Ishikawa (cell line): ENCODE data around the gene PPIB.

ENCODE experiments used
- CEBPB ChIP-seq: IDR thresholded peaks from 2 replicates; pipeline ENCODE4 v1.6.1; 2012
- CREB1 ChIP-seq: IDR thresholded peaks from 2 replicates; pipeline ENCODE4 v1.6.1; 2012; ENCODE audit warnings: low read depth
- EGR1 ChIP-seq: IDR thresholded peaks from 2 replicates; pipeline ENCODE4 v1.6.1; 2012
- EP300 ChIP-seq: IDR thresholded peaks from 2 replicates; pipeline ENCODE4 v1.6.1; 2012; ENCODE audit warnings: borderline replicate concordance
- NFIC ChIP-seq: IDR thresholded peaks from 2 replicates; pipeline ENCODE4 v1.6.1; 2012
- RAD21 ChIP-seq: IDR thresholded peaks from 2 replicates; pipeline ENCODE4 v1.6.1; 2012; ENCODE audit warnings: low read depth
- TAF1 ChIP-seq: IDR thresholded peaks from 2 replicates; pipeline ENCODE4 v1.6.1; 2012; ENCODE audit warnings: low read depth, mild to moderate bottlenecking
- TCF12 ChIP-seq: IDR thresholded peaks from 2 replicates; pipeline ENCODE4 v1.6.1; 2012; ENCODE audit warnings: low read depth
- TEAD4 ChIP-seq: IDR thresholded peaks from 2 replicates; pipeline ENCODE4 v1.6.1; 2012
- YY1 ChIP-seq: IDR thresholded peaks from 2 replicates; pipeline ENCODE4 v1.6.1; 2012; ENCODE audit warnings: low read depth
- TF ChIP-seq, protein P1 (sequence below): IDR thresholded peaks from 2 replicates; pipeline ENCODE4 v1.6.1; 2012; ENCODE audit warnings: low read depth, mild to moderate bottlenecking
- TF ChIP-seq, protein P2 (sequence below): IDR thresholded peaks from 2 replicates; pipeline ENCODE4 v1.6.1; 2012
- TF ChIP-seq, protein P3 (sequence below): IDR thresholded peaks from 2 replicates; pipeline ENCODE4 v1.6.1; 2012

DNA sequence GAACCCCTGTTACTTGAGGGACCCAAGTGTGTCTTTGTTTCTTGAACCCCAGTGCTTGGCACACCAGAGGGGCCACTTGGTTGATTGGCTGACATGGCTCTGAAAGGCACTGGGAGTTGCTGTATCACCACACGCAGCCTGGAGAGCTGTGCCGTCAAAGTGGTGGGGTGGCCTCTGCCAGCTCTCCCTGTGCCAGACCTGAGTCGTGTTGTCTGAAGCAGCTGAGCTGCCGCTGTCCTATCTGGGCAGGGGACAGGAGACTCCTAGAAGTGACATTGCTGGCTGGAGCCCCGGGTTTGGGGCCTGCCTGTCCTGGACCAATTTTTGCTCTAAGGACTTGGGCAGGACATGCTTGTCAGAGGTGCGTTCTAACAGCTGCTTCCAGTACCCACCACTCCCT, 16.8 kb downstream of the PPIB start:
- TF ChIP-seq, protein P1, sequence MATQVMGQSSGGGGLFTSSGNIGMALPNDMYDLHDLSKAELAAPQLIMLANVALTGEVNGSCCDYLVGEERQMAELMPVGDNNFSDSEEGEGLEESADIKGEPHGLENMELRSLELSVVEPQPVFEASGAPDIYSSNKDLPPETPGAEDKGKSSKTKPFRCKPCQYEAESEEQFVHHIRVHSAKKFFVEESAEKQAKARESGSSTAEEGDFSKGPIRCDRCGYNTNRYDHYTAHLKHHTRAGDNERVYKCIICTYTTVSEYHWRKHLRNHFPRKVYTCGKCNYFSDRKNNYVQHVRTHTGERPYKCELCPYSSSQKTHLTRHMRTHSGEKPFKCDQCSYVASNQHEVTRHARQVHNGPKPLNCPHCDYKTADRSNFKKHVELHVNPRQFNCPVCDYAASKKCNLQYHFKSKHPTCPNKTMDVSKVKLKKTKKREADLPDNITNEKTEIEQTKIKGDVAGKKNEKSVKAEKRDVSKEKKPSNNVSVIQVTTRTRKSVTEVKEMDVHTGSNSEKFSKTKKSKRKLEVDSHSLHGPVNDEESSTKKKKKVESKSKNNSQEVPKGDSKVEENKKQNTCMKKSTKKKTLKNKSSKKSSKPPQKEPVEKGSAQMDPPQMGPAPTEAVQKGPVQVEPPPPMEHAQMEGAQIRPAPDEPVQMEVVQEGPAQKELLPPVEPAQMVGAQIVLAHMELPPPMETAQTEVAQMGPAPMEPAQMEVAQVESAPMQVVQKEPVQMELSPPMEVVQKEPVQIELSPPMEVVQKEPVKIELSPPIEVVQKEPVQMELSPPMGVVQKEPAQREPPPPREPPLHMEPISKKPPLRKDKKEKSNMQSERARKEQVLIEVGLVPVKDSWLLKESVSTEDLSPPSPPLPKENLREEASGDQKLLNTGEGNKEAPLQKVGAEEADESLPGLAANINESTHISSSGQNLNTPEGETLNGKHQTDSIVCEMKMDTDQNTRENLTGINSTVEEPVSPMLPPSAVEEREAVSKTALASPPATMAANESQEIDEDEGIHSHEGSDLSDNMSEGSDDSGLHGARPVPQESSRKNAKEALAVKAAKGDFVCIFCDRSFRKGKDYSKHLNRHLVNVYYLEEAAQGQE: no peak
- TF ChIP-seq TAF1 (no peak), EP300 (no peak), EGR1 (no peak), RAD21 (no peak), YY1 (no peak), CREB1 (no peak), TCF12 (no peak), NFIC (no peak), TEAD4 (no peak), CEBPB (no peak)
- TF ChIP-seq, protein P2, sequence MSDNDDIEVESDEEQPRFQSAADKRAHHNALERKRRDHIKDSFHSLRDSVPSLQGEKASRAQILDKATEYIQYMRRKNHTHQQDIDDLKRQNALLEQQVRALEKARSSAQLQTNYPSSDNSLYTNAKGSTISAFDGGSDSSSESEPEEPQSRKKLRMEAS: no peak
- TF ChIP-seq, protein P3, sequence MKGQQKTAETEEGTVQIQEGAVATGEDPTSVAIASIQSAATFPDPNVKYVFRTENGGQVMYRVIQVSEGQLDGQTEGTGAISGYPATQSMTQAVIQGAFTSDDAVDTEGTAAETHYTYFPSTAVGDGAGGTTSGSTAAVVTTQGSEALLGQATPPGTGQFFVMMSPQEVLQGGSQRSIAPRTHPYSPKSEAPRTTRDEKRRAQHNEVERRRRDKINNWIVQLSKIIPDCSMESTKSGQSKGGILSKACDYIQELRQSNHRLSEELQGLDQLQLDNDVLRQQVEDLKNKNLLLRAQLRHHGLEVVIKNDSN: no peak
